ENCODE measurements around the gene SLC16A8.

SLC16A8 gene

GRCh38 chr22:38112381-38112780 lies 28.4 kb upstream of the SLC16A8 start:
- no peak for DNase-seq

GRCh38 chr22:38111925-38112355 lies 28.0 kb upstream of the SLC16A8 start:
- DNase-seq: no peak

GRCh38 chr22:38110863-38111852 lies 27.2 kb upstream of the SLC16A8 start:
- DNase-seq: no peak

GRCh38 chr22:38110008-38110862 lies 26.3 kb upstream of the SLC16A8 start, which contains the start of gene BAIAP2L2:
BAIAP2L2 (minus strand) TSS chr22:38110684; CDS start chr22:38110525, 159 bp downstream.
- no peak for DNase-seq

- DNase-seq: no peak
These were observed 25.5 kb upstream of the SLC16A8 start for GRCh38 chr22:38109371-38110001.

GRCh38 chr22:38108561-38109319 lies 24.8 kb upstream of the SLC16A8 start:
- no peak for DNase-seq

- no peak for DNase-seq
These were observed 23.9 kb upstream of the SLC16A8 start for GRCh38 chr22:38107692-38108515.

GRCh38 chr22:38106814-38107578 lies 23.0 kb upstream of the SLC16A8 start:
- DNase-seq: no peak

- peak; percentile 46 to 47 (median 46) for DNase-seq
These were observed 20.1 kb upstream of the SLC16A8 start for GRCh38 chr22:38104084-38104483.

- DNase-seq: no peak
These were observed 19.7 kb upstream of the SLC16A8 start for GRCh38 chr22:38103641-38104040.

- DNase-seq: no peak
These were observed 14.6 kb upstream of the SLC16A8 start for GRCh38 chr22:38098410-38099249.

GRCh38 chr22:38097557-38098409 lies 13.8 kb upstream of the SLC16A8 start:
- no peak for DNase-seq

GRCh38 chr22:38097058-38097457 lies 13.1 kb upstream of the SLC16A8 start:
- no peak for DNase-seq

GRCh38 chr22:38089474-38089851 lies 5.5 kb upstream of the SLC16A8 start:
- DNase-seq: no peak

- DNase-seq: peak in 1 of 3 donors; percentile 6
These were observed 4.9 kb upstream of the SLC16A8 start for GRCh38 chr22:38088629-38089473.

GRCh38 chr22:38087855-38088254 lies 3.9 kb upstream of the SLC16A8 start:
- DNase-seq: no peak

- no peak for DNase-seq
These were observed 3.0 kb upstream of the SLC16A8 start for GRCh38 chr22:38086942-38087341.
